Osteoblast (primary cell): Measurements from ENCODE around the gene PPME1. TPM values are rescaled to one million over a fixed set of nuclear protein-coding genes. Genes with fewer than 3 reads are reported as not detected.
A peak's percentile ranks its signal among the peaks of the same experiment; 100 is the strongest.
"Not testable (repeated sequence)": the region's sequence is repeated elsewhere in the genome, so short reads cannot be mapped to it uniquely, and the experiment has no call there.

Source experiments
- DNase-seq: peaks from one replicate; pipeline ENCODE4 v3.0.0; 2011; ENCODE audit warnings: low spot score, mixed read lengths; ENCODE audit not compliant: insufficient read length; ENCODE audit errors: missing footprints
- H2AFZ ChIP-seq: 2 replicates; pipeline ENCODE4 v1.6.0; 2011; ENCODE audit warnings: mild to moderate bottlenecking, low read length
- H3K27ac ChIP-seq: 2 replicates; pipeline ENCODE4 v1.5.1; 2011; ENCODE audit warnings: mild to moderate bottlenecking, low read depth, low read length, moderate library complexity
- H3K27me3 ChIP-seq: 2 replicates; pipeline ENCODE4 v1.6.0; 2012; ENCODE audit warnings: mild to moderate bottlenecking, control low read depth, inconsistent platforms, low read length, moderate library complexity; ENCODE audit not compliant: insufficient read depth
- H3K36me3 ChIP-seq: 2 replicates; pipeline ENCODE4 v1.5.1; 2011; ENCODE audit warnings: mild to moderate bottlenecking, low read length, control low read depth, moderate library complexity; ENCODE audit not compliant: insufficient read depth
- H3K4me1 ChIP-seq: 2 replicates; pipeline ENCODE4 v1.5.1; 2011; ENCODE audit warnings: mild to moderate bottlenecking, low read length, control low read depth, moderate library complexity; ENCODE audit not compliant: insufficient read depth
- H3K4me2 ChIP-seq: 2 replicates; pipeline ENCODE4 v1.6.0; 2011; ENCODE audit warnings: mild to moderate bottlenecking, low read length; ENCODE audit not compliant: insufficient read depth
- H3K4me3 ChIP-seq: fragments of 200-600 bp; sonication (generic); 3 replicates; pipeline ENCODE4 v1.5.1; 2012; ENCODE audit warnings: mild to moderate bottlenecking, low read length, inconsistent platforms; ENCODE audit not compliant: insufficient read depth
- H3K79me2 ChIP-seq: 2 replicates; pipeline ENCODE4 v1.6.0; 2012; ENCODE audit warnings: mild to moderate bottlenecking, low read length, control low read depth, inconsistent platforms; ENCODE audit not compliant: insufficient read depth
- H3K9me3 ChIP-seq: 2 replicates; pipeline ENCODE4 v1.5.1; 2011; ENCODE audit warnings: low read depth, low read length, control low read depth
- H4K20me1 ChIP-seq: 2 replicates; pipeline ENCODE4 v1.6.0; 2012; ENCODE audit warnings: mild to moderate bottlenecking, low read length, control low read depth; ENCODE audit not compliant: insufficient read depth
- total RNA-seq: library from RNA; depleted of rRNA; stranded (reverse); fragments of >200 nt; gene quantifications from 2 replicates; pipeline ENCODE4 v1.2.3, GENCODE V29; 2012
- TF ChIP-seq, protein P1 (sequence below): IDR thresholded peaks from 2 replicates; pipeline ENCODE4 v1.5.1; 2011; ENCODE audit warnings: mild to moderate bottlenecking, low read depth, low read length, moderate library complexity; ENCODE audit errors: extremely low read depth

PPME1 gene, protein sequence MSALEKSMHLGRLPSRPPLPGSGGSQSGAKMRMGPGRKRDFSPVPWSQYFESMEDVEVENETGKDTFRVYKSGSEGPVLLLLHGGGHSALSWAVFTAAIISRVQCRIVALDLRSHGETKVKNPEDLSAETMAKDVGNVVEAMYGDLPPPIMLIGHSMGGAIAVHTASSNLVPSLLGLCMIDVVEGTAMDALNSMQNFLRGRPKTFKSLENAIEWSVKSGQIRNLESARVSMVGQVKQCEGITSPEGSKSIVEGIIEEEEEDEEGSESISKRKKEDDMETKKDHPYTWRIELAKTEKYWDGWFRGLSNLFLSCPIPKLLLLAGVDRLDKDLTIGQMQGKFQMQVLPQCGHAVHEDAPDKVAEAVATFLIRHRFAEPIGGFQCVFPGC
- 16.5 and 18.5 TPM in 2 replicates for total RNA-seq

DNA sequence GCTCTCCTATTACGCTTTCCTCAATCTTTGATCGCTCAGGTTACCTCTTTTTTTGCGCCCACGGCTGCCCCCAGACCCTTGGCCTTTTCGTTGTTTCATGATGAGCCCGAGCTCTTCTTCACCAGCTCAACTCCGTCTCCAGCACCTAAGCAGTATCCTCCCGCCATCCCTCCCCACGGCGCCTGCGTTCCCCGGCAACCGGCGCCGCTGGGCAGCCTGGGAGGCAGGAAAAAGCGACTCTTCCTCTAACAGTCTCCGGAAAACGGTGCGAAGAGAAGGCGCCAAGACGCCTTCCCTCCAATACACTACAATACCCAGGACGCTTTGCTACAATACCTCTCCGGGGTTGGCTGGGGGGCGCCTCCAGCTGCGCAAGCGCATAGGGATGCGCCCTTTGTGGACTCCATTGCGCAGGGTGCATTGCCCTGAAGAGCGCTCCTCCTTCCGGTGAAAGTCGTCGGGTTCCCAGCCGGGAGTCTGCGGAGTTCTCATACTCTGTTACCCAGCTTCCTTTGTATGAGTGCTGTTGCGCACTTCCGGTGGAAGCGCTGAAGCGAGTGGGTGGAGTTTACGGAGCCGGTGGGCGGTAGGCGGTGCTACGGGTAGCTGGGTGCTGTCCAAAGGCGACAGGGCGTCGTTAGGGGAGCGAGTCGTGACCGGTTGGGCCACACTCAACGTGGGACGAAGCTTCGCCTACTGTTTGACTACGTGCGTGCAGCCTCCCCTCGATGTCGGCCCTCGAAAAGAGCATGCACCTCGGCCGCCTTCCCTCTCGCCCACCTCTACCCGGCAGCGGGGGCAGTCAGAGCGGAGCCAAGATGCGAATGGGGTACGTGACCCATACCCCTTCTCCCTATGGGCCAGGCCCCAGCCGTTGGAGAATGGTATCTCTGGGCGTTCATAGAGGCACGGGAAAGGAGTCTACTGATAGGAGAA is at the start of gene PPME1, which contains the start of gene C2CD3:
TSS of gene PPME1 (plus strand) at position 596 of the 936 bp plus-strand sequence. CDS start at position 729, 133 bp downstream.
TSS of gene C2CD3 (minus strand) at position 309 of the 936 bp plus-strand sequence. CDS start at position 99, 210 bp downstream.
- peaks cover 17% of the 10 kb centered on the region for H3K36me3 ChIP-seq
- H3K4me1 ChIP-seq = peaks cover 21% of the 10 kb centered on the region
- peak within 1 kb of the TSS; percentile 97 for H3K4me2 ChIP-seq
- H4K20me1 ChIP-seq = peaks cover 11% of the 10 kb centered on the region
- peak within 1 kb of the TSS; percentile 98 for H2AFZ ChIP-seq
- peaks cover 61% of the 10 kb centered on the region for H3K79me2 ChIP-seq
- no peaks in the 10 kb centered on the region for H3K9me3 ChIP-seq
- H3K27ac ChIP-seq = peak within 1 kb of the TSS; percentile 84
- TF ChIP-seq, protein P1, sequence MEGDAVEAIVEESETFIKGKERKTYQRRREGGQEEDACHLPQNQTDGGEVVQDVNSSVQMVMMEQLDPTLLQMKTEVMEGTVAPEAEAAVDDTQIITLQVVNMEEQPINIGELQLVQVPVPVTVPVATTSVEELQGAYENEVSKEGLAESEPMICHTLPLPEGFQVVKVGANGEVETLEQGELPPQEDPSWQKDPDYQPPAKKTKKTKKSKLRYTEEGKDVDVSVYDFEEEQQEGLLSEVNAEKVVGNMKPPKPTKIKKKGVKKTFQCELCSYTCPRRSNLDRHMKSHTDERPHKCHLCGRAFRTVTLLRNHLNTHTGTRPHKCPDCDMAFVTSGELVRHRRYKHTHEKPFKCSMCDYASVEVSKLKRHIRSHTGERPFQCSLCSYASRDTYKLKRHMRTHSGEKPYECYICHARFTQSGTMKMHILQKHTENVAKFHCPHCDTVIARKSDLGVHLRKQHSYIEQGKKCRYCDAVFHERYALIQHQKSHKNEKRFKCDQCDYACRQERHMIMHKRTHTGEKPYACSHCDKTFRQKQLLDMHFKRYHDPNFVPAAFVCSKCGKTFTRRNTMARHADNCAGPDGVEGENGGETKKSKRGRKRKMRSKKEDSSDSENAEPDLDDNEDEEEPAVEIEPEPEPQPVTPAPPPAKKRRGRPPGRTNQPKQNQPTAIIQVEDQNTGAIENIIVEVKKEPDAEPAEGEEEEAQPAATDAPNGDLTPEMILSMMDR = peak; percentile 36
- H3K4me3 ChIP-seq = peak within 1 kb of the TSS; percentile 88
- no peaks in the 10 kb centered on the region for H3K27me3 ChIP-seq
- DNase-seq = peak; percentile 93

DNA sequence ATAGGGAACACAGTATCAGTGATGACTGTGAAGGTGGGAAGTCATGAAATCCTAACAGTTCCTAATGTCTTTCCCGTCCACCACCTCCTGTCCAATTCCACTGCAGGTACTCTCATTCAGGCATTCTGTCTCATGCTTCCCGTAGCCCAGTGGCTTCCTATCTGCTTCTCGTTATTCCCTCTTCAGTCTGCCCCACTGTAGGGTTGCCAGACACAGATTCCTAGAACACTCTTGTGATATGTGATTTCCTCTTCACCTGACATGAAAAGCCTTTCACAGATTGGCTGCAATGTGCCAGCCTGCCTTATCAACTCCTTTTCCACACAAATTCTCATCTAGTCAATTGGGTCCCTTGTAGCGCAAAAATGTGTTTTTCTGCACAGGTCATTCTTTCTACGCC is 49.3 kb upstream of the PPME1 start:
- no peak for DNase-seq
- H2AFZ ChIP-seq = no peak overlapping the region
- H3K79me2 ChIP-seq = no peaks in the 10 kb centered on the region

DNA sequence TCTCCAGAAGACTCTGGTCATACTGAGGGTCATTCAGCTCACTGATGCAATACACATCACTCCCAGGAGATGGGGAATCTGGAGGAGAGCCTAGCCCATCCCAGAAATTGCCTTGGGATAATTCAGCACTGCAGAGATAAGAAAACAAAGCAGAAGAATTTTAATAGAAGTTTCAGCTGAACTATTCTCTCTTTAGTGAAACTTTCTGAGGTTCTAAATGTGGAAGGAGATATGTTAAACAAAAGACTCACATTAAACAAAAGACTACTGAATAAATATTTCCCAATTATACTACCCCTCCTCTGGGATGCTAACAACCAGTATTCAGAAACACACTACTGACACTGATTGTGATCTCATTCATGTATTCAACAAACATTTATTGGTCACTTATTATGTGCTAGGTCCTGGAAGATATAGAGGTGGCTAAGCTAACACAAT is 48.1 kb upstream of the PPME1 start:
- no peak overlapping the region for H3K4me2 ChIP-seq
- DNase-seq = peak; percentile 61
- H3K4me3 ChIP-seq = no peak overlapping the region
- no peaks in the 10 kb centered on the region for H3K36me3 ChIP-seq
- no peaks in the 10 kb centered on the region for H4K20me1 ChIP-seq
- H3K27me3 ChIP-seq = no peaks in the 10 kb centered on the region
- TF ChIP-seq, protein P1 = peak; percentile 5
- no peak overlapping the region for H2AFZ ChIP-seq
- no peak overlapping the region for H3K27ac ChIP-seq
- H3K79me2 ChIP-seq = no peaks in the 10 kb centered on the region
- no peaks in the 10 kb centered on the region for H3K9me3 ChIP-seq
- H3K4me1 ChIP-seq = no peaks in the 10 kb centered on the region

More for the DNA sequence above, 49.3 kb upstream of the PPME1 start:
- Histone ChIP-seq H3K4me1 (no peaks in the 10 kb centered on the region), H3K27me3 (no peaks in the 10 kb centered on the region), H3K9me3 (no peaks in the 10 kb centered on the region), H3K36me3 (peaks cover 3% of the 10 kb centered on the region), H3K27ac (no peak overlapping the region), H3K4me3 (no peak overlapping the region), H3K4me2 (no peak overlapping the region), H4K20me1 (no peaks in the 10 kb centered on the region)
- TF ChIP-seq, protein P1 = no peak

DNA sequence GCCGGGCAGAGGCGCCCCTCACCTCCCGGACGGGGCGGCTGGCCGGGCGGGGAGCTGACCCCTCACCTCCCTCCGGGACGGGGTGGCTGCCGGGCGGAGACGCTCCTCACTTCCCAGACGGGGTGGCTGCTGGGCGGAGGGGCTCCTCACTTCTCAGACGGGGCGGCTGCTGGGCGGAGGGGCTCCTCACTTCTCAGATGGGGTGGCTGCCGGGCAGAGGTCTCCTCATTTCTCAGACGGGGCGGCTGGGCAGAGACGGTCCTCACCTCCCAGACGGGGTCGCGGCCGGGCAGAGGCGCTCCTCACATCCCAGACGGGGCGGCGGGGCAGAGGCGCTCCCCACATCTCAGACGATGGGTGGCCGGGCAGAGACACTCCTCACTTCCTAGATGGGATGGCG is 42.0 kb upstream of the PPME1 start:
- not testable (repeated sequence) for H3K79me2 ChIP-seq, DNase-seq, H3K27me3 ChIP-seq

More for the DNA sequence above, 42.0 kb upstream of the PPME1 start:
- not testable (repeated sequence) for H3K27ac ChIP-seq, H3K9me3 ChIP-seq, H2AFZ ChIP-seq, H3K4me3 ChIP-seq, H3K4me1 ChIP-seq, H3K4me2 ChIP-seq, H3K36me3 ChIP-seq, H4K20me1 ChIP-seq
